Right cardiac atrium (tissue), 5 donors: ENCODE results near the gene SCAPER. TPM values are rescaled to one million over a fixed set of nuclear protein-coding genes. Genes with fewer than 3 reads are reported as not detected.
A peak's percentile ranks its signal among the peaks of the same experiment; 100 is the strongest.

ENCODE experiments used
- ATAC-seq, 2 donors: fragments of 200-7000 bp; cut with Tn5 transposase; one replicate each; pipeline versions ENCODE4 v1.8.0 to v1.9.1; 2020; ENCODE audit warnings: moderate library complexity in 2 of 2, mild to moderate bottlenecking in 1 of 2
- DNase-seq, 3 donors: peaks; one replicate each; pipeline ENCODE4 v3.0.0-alpha.2; 2020
- H3K27ac ChIP-seq: one replicate; pipeline ENCODE4 v1.5.1; 2013; ENCODE audit warnings: mild to moderate bottlenecking, low read length, control low read depth, moderate library complexity
- H3K27me3 ChIP-seq: one replicate; pipeline ENCODE4 v1.6.1; 2013; ENCODE audit not compliant: control insufficient read depth, insufficient read depth
- H3K4me1 ChIP-seq: one replicate; pipeline ENCODE4 v1.6.1; 2013; ENCODE audit warnings: low read length; ENCODE audit not compliant: control insufficient read depth, insufficient read depth
- H3K4me3 ChIP-seq: one replicate; pipeline ENCODE4 v1.5.1; 2013; ENCODE audit warnings: low read length, control low read depth
- H3K9me3 ChIP-seq: one replicate; pipeline ENCODE4 v1.6.1; 2013; ENCODE audit warnings: low read length; ENCODE audit not compliant: control insufficient read depth
- WGBS: extraction: QIAGEN DNeasy Blood & Tissue Kit; methylation state at CpG from one replicate; pipeline ENCODE4 v1.1.7; 2013; 5-methylcytosine and 5-hydroxymethylcytosine counted together
- intact Hi-C, 4 donors: fragments of 100-400 bp; cut with DNase I; formaldehyde crosslinking; loops; one replicate each; pipeline versions ENCODE4 v1.11.0 to v1.14.0; 2022 to 2023
- polyA plus RNA-seq: library from polyadenylated mRNA; stranded (reverse); fragments of 200-250 nt; gene quantifications from one replicate; pipeline ENCODE4 v1.2.3, GENCODE V29; 2013
- total RNA-seq, 4 donors: library from RNA; stranded (reverse); fragmentation: NEBNext Ultra II Directional; extraction: Animal tissue kit (Norgen Biotek cat#: 25700); gene quantifications; one replicate each; pipeline ENCODE4 v1.2.1, GENCODE V29; 2021
- donor health status: healthy with polysubstance abuse.
- donor health status: DM: no; HTN: yes; CAD: no.
- donor health status: DM: no; HTN: no; CAD: no.
- donor health status: DM: no; HTN: yes; CAD: no; lungs with severe emphysema.
- donor health status: DM: yes; HTN: yes; CAD: no.

SCAPER gene
- total and polyA plus RNA-seq, 5 donors, result 16.3 to 43.5 (median 36.3) TPM

DNA sequence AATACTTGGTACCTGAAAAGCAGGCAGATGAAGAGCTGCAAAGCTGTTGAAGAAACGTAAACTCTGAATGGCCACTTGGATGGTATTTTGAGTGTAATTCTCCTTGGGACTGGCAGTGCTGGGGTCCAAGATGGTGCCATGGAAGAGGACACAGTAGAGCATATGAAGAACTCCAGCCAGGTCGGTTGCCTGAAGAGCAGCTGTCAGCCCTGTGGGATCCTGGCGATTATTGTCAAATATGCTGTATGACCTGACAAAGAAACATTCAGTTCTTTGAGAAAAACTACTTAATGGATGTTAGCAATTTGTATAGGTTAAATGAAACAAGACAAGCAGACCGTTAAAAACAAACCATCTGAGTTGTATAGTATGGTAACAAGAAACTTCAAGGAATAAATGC lies 523.8 kb downstream of the SCAPER start:
- WGBS, result 95% methylated on average over 4 of the region's 4 CpGs

DNA sequence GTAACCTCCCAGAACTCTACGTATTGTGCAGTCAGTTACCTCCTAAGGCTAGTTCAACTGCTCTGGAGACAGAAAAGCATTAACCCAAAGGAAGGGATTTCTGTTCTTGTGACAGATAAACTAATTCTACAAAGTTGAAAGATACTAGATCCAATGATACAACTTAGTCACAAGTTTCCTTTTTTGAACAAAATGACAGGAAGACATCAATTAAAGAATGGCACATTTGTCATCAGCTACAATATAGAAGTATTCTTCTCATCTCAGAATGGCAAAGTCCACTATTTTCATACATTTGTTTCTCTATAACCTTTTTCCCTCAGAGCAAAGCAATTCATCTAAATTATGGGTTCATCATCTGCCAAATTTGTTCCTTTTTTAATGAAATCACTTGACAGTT lies 524.9 kb downstream of the SCAPER start:
- DNase-seq, result no peak
- no peaks in the 10 kb centered on the region for H3K9me3 ChIP-seq
- no peaks in the 10 kb centered on the region for H3K27me3 ChIP-seq
- no peak for ATAC-seq
- no peaks in the 10 kb centered on the region for H3K4me1 ChIP-seq
- H3K27ac ChIP-seq, result no peak overlapping the region
- H3K4me3 ChIP-seq, result no peak overlapping the region
- 99% methylated on average over 1 of the region's 1 CpG for WGBS
- intact Hi-C loops, result no loop called here

More for the DNA sequence above, 523.8 kb downstream of the SCAPER start:
- H3K4me1 ChIP-seq, result no peaks in the 10 kb centered on the region
- intact Hi-C loops, result no loop called here
- H3K9me3 ChIP-seq, result no peaks in the 10 kb centered on the region
- ATAC-seq (no peak), DNase-seq (no peak)
- no peak overlapping the region for H3K27ac ChIP-seq
- no peak overlapping the region for H3K4me3 ChIP-seq
- H3K27me3 ChIP-seq, result no peaks in the 10 kb centered on the region

DNA sequence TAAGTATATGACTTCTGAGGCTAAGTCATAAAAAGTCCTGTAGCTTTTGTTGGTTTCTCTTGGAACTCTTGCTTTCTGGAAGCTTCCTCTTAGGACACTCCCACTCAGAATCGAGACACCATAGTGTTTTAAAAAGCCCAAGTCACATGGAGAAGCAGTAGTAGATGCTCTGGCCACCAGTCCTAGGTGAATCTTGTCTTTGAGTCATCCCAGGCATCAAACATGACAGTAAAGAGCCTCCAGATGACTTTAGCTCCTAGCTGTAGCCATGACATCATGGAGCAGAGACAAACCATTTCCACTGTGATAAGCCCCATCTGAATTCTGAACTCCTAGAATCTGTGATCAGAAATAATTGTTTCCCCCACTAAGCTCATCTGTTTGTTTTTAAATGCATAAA lies 526.4 kb downstream of the SCAPER start:
- ATAC-seq, result no peak
- H3K9me3 ChIP-seq, result no peaks in the 10 kb centered on the region
- no peaks in the 10 kb centered on the region for H3K27me3 ChIP-seq
- H3K4me3 ChIP-seq, result no peak overlapping the region
- intact Hi-C loops, result no loop called here
- DNase-seq, result no peak
- no peaks in the 10 kb centered on the region for H3K4me1 ChIP-seq
- WGBS, result 89% methylated on average over 1 of the region's 1 CpG
- no peak overlapping the region for H3K27ac ChIP-seq

DNA sequence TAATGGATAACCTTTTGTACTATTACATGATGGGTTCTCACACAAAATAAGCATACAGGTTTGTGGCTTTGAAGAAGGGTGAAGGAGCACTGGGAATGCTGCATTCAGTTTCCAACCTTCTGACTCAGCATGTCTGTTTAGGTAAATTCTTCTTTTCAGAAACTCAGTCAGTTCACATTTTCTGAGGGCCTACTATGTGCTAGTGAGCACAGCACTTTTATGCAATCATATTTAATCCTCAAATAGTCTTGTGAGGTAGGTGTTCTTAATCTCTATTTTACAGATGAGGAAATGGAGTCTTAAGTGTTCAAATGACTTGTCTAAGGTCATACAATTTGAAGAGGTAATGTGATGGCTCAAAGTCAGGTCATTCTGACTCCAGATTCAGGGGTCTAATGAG lies 527.4 kb downstream of the SCAPER start:
- no peak for ATAC-seq
- H3K27me3 ChIP-seq, result no peaks in the 10 kb centered on the region
- no peaks in the 10 kb centered on the region for H3K9me3 ChIP-seq
- intact Hi-C loops, result no loop called here
- no peaks in the 10 kb centered on the region for H3K4me1 ChIP-seq
- no peak overlapping the region for H3K27ac ChIP-seq
- H3K4me3 ChIP-seq, result no peak overlapping the region
- no peak for DNase-seq

DNA sequence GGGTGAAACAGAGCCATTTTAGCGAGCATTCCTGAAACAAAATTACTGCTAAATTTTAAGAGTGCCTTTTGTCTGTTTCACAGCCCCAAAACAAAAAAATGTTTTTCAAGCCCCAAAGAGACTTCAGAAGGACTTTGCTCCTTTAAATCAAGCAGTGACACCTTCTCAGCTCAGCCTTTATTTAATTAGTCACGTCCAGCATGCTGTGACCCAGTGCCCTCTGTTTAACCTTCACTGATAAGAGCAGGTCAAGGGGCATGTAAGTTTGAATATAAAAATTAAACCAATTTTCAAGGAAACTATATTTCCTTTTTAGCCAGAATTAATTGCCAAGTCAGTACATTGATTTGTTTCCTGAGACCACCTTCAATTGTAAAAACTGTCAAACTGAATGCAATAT lies 527.9 kb downstream of the SCAPER start:
- H3K4me1 ChIP-seq, result no peaks in the 10 kb centered on the region
- no peaks in the 10 kb centered on the region for H3K9me3 ChIP-seq
- ATAC-seq (no peak), DNase-seq (no peak)
- intact Hi-C loops, result no loop called here
- no peak overlapping the region for H3K27ac ChIP-seq
- H3K4me3 ChIP-seq, result no peak overlapping the region
- H3K27me3 ChIP-seq, result no peaks in the 10 kb centered on the region
- 60% methylated on average over 2 of the region's 2 CpGs for WGBS

DNA sequence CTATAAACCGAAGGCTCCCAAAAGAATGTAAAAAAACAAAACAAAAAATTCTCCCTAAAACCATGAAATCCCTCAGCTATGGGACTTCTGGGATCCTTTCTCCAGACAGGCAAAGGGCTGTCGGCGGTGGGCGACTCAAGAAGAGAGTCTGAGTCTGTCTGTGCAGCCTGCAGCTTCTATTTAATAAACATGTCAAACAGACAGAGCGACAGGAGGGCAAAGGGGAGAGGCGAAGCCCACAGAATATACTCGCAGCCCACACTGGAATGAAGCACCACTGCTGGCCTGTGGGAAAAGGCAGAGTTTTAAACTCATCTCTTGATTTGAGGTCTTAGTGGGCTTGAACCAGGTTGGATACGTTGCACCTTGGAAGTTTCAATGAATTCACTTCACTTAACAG lies 528.3 kb downstream of the SCAPER start:
- DNase-seq (no peak), ATAC-seq (no peak)
- H3K4me3 ChIP-seq, result no peak overlapping the region
- H3K4me1 ChIP-seq, result no peaks in the 10 kb centered on the region
- WGBS, result 84% methylated on average over 8 of the region's 8 CpGs
- no peak overlapping the region for H3K27ac ChIP-seq
- intact Hi-C loops, result no loop called here
- H3K9me3 ChIP-seq, result no peaks in the 10 kb centered on the region
- no peaks in the 10 kb centered on the region for H3K27me3 ChIP-seq

DNA sequence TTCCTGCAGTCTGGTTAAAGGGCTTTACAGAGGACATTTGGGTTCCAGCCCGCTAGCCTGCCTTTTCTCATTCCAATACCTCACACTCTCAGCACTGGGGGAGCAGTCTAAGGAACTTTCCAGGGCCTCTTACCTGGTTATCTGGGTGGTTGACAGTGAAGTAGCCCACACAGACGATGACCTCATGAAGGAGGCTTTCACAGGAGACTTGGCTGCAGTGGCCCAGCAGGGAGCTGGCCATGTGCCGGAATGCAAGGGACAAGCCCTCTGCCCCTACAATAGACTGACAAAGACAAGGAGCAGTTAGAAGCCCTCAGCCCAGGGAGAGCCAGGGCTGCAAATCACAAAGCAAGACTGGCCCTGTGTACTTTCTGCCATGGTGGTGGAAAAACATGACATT lies 529.1 kb downstream of the SCAPER start:
- no peaks in the 10 kb centered on the region for H3K4me1 ChIP-seq
- no peak for DNase-seq
- WGBS, result 89% methylated on average over 3 of the region's 3 CpGs
- H3K9me3 ChIP-seq, result no peaks in the 10 kb centered on the region
- no peak for ATAC-seq
- H3K27me3 ChIP-seq, result no peaks in the 10 kb centered on the region
- no peak overlapping the region for H3K4me3 ChIP-seq
- H3K27ac ChIP-seq, result no peak overlapping the region
- intact Hi-C loops, result no loop called here

DNA sequence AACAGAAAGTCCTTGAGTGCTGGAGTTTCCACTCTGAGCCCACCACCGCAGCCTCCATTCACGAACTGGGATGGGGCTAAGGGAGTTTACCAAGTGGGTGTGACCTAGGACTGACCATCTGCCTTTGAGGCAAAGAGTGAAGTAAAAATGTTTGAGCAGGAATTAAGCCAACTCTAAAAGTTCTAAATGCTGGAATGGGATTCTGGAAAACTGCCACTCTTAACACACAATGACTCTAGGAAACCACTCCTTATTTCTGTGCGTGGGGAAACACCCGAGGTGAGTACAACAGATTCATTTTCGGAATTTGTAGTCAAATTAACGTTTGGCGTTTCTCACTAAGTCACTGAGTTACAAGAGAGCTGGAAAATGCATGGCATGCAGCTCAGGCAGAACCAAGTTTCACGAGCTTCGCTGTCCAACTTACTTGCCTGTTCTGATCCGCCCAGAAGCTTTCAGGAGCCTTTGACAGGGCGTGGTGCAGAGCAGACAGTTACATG lies 537.0 kb downstream of the SCAPER start:
- intact Hi-C loops, result no loop called here

DNA sequence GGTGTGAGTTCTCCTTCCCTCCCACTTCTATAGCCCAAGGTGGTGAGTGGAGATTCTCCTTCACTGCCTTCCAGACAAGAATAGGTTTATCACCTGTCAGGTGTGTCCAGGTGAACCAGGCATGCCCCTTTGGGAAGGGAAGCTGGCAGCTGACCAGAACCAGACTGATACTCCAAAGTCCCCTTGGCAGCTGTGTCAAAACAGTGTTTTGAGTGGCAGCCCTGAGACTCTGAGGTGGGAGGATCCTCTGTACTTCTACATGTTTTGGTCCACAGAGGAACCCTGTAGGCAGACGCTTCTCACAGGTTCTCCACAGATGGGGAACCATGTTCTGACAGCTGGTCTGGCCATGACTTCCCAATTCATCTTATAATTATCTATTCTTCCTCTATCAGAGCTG lies 538.4 kb downstream of the SCAPER start:
- Histone ChIP-seq H3K9me3 (no peaks in the 10 kb centered on the region), H3K27ac (no peak overlapping the region), H3K4me3 (no peak overlapping the region), H3K27me3 (no peaks in the 10 kb centered on the region), H3K4me1 (peaks cover 2% of the 10 kb centered on the region)
- DNase-seq (no peak), ATAC-seq (no peak)
- intact Hi-C loops, result no loop called here
- WGBS, result 94% methylated on average over 1 of the region's 1 CpG

More for the DNA sequence above, 537.0 kb downstream of the SCAPER start:
- peaks cover 2% of the 10 kb centered on the region for H3K4me1 ChIP-seq
- ATAC-seq, result peak; percentile 72 to 85
- WGBS, result 41% methylated on average over 11 of the region's 11 CpGs
- no peaks in the 10 kb centered on the region for H3K9me3 ChIP-seq
- H3K27me3 ChIP-seq, result no peaks in the 10 kb centered on the region
- DNase-seq, result no peak
- H3K27ac ChIP-seq, result no peak overlapping the region
- H3K4me3 ChIP-seq, result no peak overlapping the region

DNA sequence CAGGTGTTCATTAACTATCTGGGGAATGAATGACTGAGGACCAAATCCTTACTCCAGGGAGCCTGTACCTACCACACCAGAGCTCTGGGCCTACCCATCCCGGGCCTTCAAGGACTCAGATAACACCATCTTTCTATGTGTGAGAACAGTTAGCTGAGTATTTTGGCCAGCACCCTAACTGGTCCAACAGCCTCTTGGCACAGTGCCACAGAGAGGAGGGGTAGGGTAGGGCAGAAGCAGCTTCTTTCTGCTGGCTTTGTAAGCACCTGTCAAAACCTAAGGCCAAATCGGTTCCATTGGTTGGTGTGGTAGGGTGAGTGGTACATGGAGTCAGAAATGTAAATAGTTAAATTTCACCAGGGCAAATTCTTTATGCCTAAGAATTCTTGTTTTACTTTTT lies 541.9 kb downstream of the SCAPER start:
- WGBS, result 83% methylated on average over 2 of the region's 2 CpGs
- no peaks in the 10 kb centered on the region for H3K27me3 ChIP-seq
- no peaks in the 10 kb centered on the region for H3K9me3 ChIP-seq
- H3K27ac ChIP-seq, result no peak overlapping the region
- ATAC-seq (no peak), DNase-seq (no peak)
- intact Hi-C loops, result no loop called here
- no peaks in the 10 kb centered on the region for H3K4me1 ChIP-seq
- no peak overlapping the region for H3K4me3 ChIP-seq

DNA sequence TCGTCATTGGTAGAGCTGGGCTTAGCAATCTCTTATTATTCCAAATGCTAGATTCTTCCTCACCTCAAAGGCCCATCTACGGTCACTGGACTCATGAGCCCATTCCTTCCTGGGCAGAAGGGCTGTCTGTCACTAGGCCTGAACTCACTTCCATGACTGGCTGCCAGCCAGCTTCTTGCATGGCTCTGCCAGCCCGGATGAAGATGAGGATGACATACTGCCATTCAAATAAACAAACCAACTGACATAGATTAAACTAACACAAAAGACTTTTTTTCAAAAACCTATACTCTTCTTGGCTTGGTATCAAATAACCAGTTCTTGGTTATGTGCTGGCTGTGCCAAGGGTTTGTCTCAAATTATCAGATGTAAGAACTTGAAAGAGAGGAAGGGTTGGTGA lies 544.7 kb downstream of the SCAPER start:
- no peak overlapping the region for H3K27ac ChIP-seq
- H3K4me3 ChIP-seq, result no peak overlapping the region
- no peaks in the 10 kb centered on the region for H3K27me3 ChIP-seq
- no peaks in the 10 kb centered on the region for H3K4me1 ChIP-seq
- ATAC-seq, result no peak
- no peaks in the 10 kb centered on the region for H3K9me3 ChIP-seq
- DNase-seq, result no peak
- intact Hi-C loops, result no loop called here
- WGBS, result 91% methylated on average over 3 of the region's 3 CpGs

DNA sequence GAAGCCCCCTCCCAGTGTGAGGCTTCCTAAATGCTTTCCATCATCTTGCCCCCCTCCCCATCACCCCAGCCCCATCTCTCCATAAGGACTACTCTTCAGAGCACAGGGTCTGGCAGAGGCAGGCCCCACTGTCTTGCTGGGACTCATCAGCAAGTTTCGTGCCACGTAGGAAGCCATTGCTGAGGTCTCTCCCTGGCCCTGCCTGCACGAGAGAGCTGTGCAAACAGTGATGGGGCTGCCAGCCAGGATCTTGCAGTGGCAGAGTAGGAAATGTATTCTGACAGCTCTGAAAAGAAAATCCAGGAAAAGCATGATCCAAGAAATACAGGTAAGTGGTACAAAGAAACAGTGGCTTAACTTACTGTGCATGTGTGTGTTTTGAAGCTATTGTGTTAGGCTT lies 546.0 kb downstream of the SCAPER start:
- no peak for ATAC-seq
- no peak for DNase-seq
- H3K4me3 ChIP-seq, result no peak overlapping the region
- WGBS, result 90% methylated on average over 3 of the region's 3 CpGs
- no peaks in the 10 kb centered on the region for H3K4me1 ChIP-seq
- no peaks in the 10 kb centered on the region for H3K27me3 ChIP-seq
- H3K9me3 ChIP-seq, result no peaks in the 10 kb centered on the region
- no peak overlapping the region for H3K27ac ChIP-seq
- intact Hi-C loops, result no loop called here
